Activated CD8-positive, alpha-beta memory T cell treated with anti-CD3 and anti-CD28 coated beads for 36 hours (primary cell): ENCODE results near the gene GRM4. TPM values are rescaled to one million over a fixed set of nuclear protein-coding genes. Genes with fewer than 3 reads are reported as not detected.
"Not testable (repeated sequence)": the region's sequence is repeated elsewhere in the genome, so short reads cannot be mapped to it uniquely, and the experiment has no call there.

Experiments used
- CTCF ChIA-PET: fragments of 350-600 bp; sonication (Branson Sonifier 250); formaldehyde crosslinking; loops from one replicate; lab custom pipeline; 2021; ENCODE audit warnings: antibody characterized with exemption; lab: Charles Lee
- POLR2A ChIA-PET: fragments of 350-600 bp; sonication (Branson Sonifier 250); formaldehyde crosslinking; loops from one replicate; lab custom pipeline; 2021; ENCODE audit warnings: antibody characterized with exemption; lab: Charles Lee
- total RNA-seq, 2 experiments: library from RNA; stranded (reverse); gene quantifications; one replicate each; pipeline ENCODE4 v1.2.3, GENCODE V29; 2021

GRM4 gene
- total RNA-seq, 2 experiments from 2014 or later, result 0.08 TPM

- POLR2A ChIA-PET, result no interaction called here
- CTCF ChIA-PET, result no interaction called here
These were observed 123.5 kb downstream of the GRM4 start for GRCh38 chr6:34022250-34022872.

- POLR2A ChIA-PET, result no interaction called here
- CTCF ChIA-PET, result no interaction called here
These were observed 124.2 kb downstream of the GRM4 start for GRCh38 chr6:34021554-34022190.

GRCh38 chr6:34020807-34021553 lies 124.9 kb downstream of the GRM4 start:
- CTCF ChIA-PET, result no interaction called here
- POLR2A ChIA-PET, result no interaction called here

- CTCF ChIA-PET, result interaction anchor here (1.1 kb wide), 1 partner anchor 249 kb away, joined by 3 read pairs; no protein-coding TSS in a partner anchor
- POLR2A ChIA-PET, result no interaction called here
These were observed 125.6 kb downstream of the GRM4 start for GRCh38 chr6:34020278-34020677.

GRCh38 chr6:34018961-34019606 lies 126.8 kb downstream of the GRM4 start:
- CTCF ChIA-PET, result interaction anchor here (1.1 kb wide), 1 partner anchor 247 kb away, joined by 3 read pairs; no protein-coding TSS in a partner anchor
- POLR2A ChIA-PET, result no interaction called here

DNA sequence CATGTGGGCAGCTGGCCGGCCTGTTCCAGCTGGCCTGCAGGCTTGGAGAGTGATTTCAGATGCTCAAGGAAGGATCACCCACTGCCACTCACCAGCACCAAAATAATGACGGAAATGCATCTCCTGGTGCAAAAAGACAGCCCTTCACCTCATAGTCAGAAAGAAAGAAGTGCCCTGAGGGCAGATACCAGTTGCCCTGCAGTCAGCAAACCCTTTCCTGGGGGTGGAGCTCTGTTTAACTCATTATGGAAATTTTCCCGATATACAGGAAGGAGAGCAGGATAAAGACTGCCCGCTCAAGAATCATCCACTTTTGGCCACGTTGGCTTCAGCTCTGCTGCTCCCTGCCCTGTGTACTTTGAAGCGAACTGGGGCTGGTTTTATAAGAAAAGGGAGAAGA lies 127.9 kb downstream of the GRM4 start:
- POLR2A ChIA-PET, result no interaction called here
- CTCF ChIA-PET, result interaction anchor here (1.0 kb wide), 1 partner anchor 10 kb away, joined by 4 read pairs; no protein-coding TSS in a partner anchor

DNA sequence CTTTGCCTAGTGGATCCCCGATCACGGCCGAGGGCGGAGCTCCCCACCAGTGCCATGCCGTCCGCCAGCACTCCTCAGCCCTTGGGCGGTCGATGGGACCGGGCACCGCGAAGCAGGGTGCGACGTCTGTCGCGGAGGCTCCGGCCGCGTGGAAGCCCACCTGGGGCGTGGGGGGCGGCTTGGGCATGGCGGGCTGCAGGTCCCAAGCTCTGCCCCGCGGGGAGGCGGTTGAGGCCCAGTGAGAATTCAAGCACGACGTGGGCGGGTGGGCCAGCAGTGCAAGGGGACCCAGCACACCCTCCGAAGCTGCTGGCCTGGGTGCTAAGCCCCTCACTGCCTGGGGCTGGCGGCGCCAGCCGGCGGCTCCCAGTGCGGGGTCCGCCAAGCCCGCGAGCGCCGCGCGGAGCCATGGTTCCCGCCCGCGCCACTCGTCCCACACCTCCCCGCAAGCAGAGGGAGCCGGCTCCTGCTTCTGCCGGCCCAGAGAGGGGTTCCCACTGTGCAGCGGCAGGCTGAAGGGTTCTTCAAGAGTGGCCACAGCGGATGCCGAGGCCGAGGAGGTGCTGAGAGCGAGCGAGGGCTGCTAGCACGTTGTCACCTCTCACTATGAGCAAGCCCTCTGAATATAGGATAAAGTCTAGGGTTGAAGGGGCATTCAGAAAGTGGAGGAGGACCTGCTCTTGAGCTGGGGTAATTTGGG lies 128.6 kb downstream of the GRM4 start:
- ChIA-PET CTCF (interaction anchor here (1.0 kb wide), 1 partner anchor 11 kb away, joined by 4 read pairs; no protein-coding TSS in a partner anchor), POLR2A (no interaction called here)

DNA sequence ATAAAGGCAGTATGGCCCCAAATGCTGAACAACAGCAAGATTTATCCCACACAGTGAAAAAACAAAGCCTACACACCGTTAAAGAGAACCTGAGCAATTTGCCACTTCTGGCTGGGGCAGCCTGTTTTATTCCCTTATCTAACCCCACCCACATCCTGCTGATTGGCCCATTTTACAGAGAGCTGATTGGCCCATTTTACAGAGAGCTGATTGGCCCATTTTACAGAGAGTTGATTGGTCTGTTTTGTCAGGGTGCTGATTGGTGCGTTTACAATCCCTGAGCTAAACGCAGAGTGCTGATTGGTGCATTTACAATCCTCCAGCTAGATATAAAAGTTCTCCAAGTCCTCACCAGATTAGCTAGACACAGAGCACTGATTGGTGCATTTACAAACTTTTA lies 129.3 kb downstream of the GRM4 start:
- CTCF ChIA-PET, POLR2A ChIA-PET: not testable (repeated sequence)

DNA sequence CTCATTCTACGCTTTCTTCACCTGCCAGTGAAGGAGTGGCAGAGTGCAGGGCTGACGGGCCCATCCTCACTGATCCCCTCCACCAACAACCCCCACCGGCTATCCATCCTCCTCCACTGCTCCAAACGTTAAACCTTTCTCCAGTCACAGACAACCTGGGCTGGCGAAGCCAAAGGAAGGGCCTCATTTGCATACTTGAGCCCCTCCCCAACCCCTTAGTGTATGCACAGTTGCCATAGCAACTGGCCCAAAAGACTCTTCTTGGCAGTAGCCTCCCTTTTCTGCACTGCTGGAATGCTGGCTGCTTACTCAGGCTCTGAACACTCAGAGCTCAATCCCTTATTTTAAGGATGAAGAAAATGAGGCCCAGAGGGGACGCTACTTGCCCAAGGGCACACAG lies 130.3 kb downstream of the GRM4 start:
- CTCF ChIA-PET, result interaction anchor here (0.6 to 1.2 kb wide), 2 partner anchors 12 to 833 kb away, joined by 3 read pairs; no protein-coding TSS in a partner anchor
- POLR2A ChIA-PET, result no interaction called here

GRCh38 chr6:34011264-34011663 lies 134.6 kb downstream of the GRM4 start:
- ChIA-PET CTCF (no interaction called here), POLR2A (no interaction called here)

DNA sequence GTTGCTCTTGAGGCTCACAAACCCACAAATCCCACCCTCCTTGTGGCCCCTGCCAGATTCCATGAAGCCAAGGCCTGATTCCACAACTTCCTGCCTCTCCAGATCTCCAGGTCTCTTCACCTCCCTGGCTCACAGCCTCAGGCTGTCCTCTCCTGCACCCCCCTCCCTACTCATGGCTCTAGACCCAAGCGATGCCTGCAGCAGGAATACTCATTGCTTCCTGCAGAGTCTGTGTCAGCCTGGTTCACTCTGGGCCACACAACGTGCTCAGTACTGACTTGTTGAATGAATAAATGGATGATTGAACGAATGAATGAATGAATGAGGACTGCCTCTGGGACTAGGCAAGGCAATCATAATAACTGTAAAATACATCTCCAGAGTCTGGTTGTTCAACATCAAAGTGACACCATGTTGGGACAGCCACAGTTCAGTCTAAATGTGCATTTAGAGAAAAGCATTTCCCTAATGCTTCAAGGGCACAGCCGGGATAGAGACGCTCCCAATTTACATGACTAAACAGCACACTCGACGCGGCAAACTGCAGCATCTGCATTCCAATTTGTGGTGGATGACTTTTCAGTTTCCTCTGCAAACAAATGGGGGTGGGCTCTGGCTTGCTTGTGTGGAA lies 139.9 kb downstream of the GRM4 start:
- ChIA-PET CTCF (no interaction called here), POLR2A (no interaction called here)

DNA sequence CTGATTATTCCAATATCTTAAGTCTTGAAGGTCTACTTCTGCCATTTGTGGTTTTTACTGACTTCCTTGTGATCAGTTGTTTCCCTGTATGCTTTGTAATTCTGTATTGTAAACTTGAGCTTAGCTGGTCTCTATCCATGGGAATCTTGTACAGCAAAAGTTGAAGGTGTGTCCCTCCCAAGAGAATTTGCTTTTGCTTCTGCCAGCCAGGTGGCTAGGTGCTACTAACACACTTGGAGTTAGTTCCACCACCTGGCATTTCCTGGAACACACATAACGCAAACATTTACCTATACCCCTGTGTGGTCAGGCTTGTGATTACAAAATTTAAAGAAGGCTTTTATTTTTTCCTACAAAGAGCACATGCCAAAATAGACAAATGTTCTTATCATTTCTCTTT lies 141.2 kb downstream of the GRM4 start:
- POLR2A ChIA-PET, result no interaction called here
- CTCF ChIA-PET, result no interaction called here

DNA sequence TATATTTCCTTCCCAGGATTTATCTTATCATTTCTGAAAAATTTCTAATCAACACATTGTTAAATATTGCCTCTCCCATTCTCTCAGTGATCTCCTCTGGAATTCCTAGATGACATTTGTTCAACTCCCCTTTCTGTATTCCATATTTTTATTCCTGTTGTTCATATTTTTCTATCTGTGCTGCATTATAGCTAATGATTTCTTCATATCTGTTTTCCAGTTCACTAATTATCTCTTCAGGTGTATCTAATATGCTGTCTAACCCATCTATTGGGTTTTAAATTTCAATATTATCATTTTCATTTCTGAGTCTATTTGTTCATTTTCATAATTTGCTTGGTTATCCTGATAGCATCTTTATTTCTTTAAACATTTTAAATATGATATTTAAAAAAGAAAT lies 141.9 kb downstream of the GRM4 start:
- CTCF ChIA-PET, result no interaction called here
- POLR2A ChIA-PET, result no interaction called here

DNA sequence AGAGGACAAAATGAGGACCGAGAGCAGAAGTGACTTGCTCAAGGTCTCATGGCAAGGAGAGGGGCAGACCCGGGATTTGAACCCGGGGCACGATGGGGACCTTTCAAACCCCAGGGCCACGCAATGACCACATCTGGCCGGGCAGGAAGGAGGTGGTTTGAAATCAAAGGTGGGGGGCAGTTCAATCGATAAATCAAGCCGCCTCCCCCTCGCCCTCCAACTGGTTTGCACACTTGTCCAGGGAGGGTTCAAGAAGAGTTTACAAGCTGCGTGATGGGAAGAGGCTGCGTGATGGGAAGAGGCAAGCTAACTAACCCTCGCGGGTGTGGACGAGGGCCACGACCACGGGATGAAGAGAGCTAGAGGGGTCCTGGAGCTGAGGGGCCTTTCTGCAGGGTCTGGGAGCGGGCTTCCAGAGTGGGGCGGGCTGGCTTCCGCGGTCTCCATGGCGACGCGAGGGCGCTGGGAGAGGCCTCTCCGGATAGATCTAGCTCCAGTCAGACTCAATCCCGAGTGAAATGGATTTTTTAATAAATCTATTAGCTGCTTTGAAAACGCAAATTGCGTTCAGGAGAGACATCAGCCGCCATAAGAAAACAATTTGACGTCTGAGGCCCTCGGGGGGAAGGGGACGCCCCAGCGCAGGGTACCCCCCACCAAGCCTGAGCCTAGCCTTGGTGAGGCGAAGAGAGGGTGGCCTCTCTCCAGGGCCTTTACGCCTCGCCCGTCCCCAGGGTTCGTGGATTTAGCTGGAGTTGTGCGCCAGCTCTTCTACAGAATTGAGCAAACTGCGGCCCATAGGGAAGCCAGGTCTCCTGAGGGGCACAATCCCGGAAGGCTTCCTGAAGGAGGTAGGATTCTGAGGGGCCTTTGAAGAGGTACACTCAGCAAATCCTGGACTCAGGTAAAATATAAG lies 143.9 kb downstream of the GRM4 start:
- POLR2A ChIA-PET, result no interaction called here
- CTCF ChIA-PET, result interaction anchor here (0.6 kb wide), 2 partner anchors 162 to 666 kb away, joined by 3 read pairs; no protein-coding TSS in a partner anchor

DNA sequence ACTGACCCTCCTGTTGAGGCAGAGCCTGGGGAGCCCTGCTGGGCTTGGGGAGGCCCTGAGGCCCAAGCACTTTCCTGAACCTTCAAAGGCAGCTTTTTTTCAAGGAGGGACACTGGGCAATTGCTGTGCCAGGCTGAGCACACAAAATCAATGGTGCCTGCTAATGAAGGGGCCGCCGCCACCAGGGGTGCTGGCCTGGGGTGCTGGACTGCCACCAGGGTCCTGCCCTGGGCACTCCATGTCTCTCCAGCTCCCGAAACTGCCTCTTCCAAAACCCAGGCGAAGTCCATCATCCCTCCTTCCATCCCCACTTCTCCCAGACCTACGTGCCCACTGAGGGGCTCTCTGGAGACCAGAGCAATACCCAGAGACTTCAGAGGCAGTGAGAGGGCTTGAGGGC lies 145.6 kb downstream of the GRM4 start:
- POLR2A ChIA-PET, result no interaction called here
- CTCF ChIA-PET, result interaction anchor here (1.5 kb wide), 1 partner anchor 229 kb away, joined by 3 read pairs; no protein-coding TSS in a partner anchor

- POLR2A ChIA-PET, result no interaction called here
- CTCF ChIA-PET, result interaction anchor here (1.5 kb wide), 1 partner anchor 228 kb away, joined by 3 read pairs; no protein-coding TSS in a partner anchor
These were observed 146.3 kb downstream of the GRM4 start for GRCh38 chr6:33999567-33999966.

- CTCF ChIA-PET, result no interaction called here
- POLR2A ChIA-PET, result no interaction called here
These were observed 147.2 kb downstream of the GRM4 start for GRCh38 chr6:33998660-33999059.

- CTCF ChIA-PET, result no interaction called here
- POLR2A ChIA-PET, result no interaction called here
These were observed 148.6 kb downstream of the GRM4 start for GRCh38 chr6:33997265-33997664.
